GM18508 (cell line): Measurements from ENCODE around the gene UVRAG.
"Not testable (repeated sequence)": the region's sequence is repeated elsewhere in the genome, so short reads cannot be mapped to it uniquely, and the experiment has no call there.

Experiments used
- ATAC-seq: cut with Tn5 transposase; IDR thresholded peaks from one replicate; pipeline ENCODE4 v1.9.1; 2021; ENCODE audit warnings: moderate number of reproducible peaks; ENCODE audit not compliant: insufficient read depth, unreplicated experiment

Gene UVRAG

DNA sequence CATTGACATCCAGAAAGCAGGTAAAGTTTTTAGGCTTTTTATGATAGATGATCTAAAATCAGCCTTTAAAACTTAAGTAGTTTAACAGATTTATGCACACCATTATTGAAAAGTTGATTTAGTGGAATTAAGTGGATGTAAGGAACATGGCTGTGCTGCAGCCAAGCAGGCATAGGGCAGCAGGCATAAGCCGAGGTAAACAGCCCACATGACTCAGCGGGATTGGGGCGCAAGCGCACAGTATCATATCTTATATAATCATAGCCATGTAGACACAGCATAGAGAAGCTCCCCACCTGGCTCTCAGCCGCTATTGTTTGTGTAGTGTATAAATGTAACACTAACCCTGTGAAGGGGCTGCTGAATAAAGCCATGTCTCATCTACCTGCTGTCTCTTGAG is 233.8 kb downstream of the UVRAG start:
- no peak for ATAC-seq

DNA sequence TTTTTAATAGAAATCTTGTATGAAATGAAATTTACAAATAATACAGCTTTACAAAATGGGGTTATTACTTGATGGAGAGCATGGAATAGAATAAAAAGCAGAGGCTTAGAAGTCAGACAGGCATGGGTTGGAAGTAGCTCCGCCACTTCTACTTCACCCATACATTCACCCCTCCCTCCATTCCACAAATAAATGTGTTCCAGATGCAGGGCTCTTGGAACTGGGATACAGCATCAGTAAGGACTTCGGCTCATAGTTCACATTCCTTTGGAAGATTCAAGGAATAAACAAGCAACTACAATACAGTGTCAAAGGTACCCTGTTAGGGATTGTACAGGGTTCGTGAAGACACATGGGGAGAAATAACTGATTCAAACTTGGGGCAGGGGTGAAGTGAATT is 234.5 kb downstream of the UVRAG start:
- ATAC-seq, result no peak

GRCh38 chr11:76051937-76052336 is 236.9 kb downstream of the UVRAG start:
- ATAC-seq, result no peak

DNA sequence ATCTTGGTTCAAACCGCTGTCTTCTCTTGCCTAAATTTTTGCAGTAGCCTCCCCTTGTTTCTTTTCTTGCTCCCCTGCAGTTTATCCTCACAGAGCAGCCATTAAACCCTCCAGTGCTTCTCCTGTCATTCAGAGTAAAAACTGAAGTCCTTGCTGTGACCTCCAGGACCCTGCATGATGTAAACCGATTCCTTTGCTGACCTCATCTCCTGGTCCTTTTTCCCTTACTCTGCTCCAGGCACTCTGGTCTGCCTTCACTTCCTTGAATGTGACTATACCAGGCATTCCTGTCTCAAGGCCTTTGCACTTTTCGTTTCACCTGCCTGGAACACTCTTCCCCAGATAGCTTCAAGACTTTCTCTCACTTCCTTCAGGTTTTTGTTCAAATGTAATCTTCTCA is 239.3 kb downstream of the UVRAG start:
- ATAC-seq, result no peak

- no peak for ATAC-seq
Measured at GRCh38 chr11:76056876-76057275, 241.9 kb downstream of the UVRAG start.

DNA sequence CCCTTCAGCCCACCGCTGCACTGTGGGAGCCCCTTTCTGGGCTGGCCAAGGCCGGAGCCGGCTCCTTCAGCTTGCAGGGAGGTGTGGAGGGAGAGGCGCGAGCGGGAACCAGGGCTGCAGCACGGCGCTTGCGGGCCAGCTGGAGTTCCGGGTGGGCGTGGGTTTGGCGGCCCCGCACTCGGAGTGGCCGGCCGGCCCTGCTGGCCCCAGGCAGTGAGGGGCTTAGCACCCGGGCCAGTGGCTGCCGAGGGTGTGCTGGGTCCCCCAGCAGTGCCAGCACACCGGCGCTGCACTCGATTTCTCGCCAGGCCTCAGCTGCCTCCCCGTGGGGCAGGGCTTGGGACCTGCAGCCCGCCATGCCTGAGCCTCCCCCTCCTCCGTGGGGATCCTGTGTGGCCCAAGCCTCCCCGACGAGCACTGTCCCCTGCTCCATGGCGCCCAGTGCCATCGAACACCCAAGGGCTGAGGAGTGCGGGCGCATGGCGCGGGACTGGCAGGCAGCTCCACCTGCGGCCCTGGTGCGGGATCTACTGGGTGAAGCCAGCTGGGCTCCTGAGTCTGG is 245.5 kb downstream of the UVRAG start:
- ATAC-seq, result not testable (repeated sequence)

GRCh38 chr11:76062733-76063132 is 247.7 kb downstream of the UVRAG start:
- peak; percentile 53 for ATAC-seq

DNA sequence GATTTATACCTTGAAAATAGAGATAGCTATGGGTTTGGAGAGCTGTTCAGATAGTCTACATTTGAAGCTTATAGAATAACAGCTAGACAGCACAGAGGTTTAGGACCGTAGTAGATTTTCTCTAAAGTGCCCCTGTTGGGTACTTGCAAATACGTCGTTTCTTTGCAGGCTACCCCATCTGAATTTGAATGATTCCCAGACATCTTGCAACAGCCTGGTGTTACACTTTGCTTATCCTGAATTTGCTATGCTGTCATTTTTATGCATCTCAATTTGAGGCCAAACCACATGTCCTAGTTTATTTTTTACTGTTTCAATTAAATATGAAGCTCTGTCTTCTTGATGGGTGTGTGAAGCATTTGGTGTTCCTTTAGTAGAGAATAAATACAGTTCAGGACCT is 249.2 kb downstream of the UVRAG start:
- ATAC-seq, result no peak

DNA sequence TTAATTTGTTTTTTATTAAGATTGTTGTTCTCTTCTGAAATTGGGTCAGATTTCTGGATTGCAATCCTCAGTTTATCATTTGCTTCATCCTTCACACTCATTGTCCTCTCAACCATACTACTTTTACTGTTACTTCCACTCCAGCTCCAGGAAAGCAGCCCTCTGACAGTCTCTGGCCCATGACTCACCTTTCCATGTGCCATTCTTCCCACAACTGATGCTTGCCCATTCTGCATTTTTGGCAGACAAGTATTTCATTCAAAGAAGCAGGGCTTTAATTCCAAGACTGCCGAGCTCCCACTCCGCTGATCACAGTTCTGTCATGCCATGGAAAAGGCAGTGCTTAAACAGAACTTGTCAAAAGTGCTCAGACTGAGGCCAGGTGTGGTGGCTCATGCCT is 252.1 kb downstream of the UVRAG start:
- no peak for ATAC-seq

GRCh38 chr11:76069001-76069400 is 254.0 kb downstream of the UVRAG start:
- no peak for ATAC-seq

- no peak for ATAC-seq
Measured at GRCh38 chr11:76071090-76071489, 256.1 kb downstream of the UVRAG start.

DNA sequence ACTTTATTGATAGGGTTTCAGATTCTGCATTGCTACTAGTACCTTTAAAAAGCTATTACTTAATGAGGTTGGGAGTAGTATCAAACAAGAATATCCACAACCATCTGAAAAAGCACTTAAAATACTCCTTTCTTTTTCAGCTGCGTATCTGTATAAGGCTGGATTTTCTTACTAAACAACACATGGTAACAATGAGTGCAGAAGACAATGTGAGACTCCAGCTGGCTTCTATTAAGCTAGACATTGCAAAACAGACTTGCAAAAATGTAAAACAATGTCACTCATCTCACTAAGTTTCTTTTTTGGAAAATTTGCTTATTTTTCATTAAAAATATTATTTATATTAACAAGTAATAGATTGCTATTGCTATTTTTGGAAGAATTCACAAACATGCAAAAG is 258.7 kb downstream of the UVRAG start:
- no peak for ATAC-seq

GRCh38 chr11:76074148-76075095 is 259.4 kb downstream of the UVRAG start:
- ATAC-seq, result no peak

- no peak for ATAC-seq
Measured at GRCh38 chr11:76075716-76076115, 260.7 kb downstream of the UVRAG start.

GRCh38 chr11:76076253-76076652 is 261.2 kb downstream of the UVRAG start:
- not testable (repeated sequence) for ATAC-seq

- no peak for ATAC-seq
Measured at GRCh38 chr11:76076749-76077148, 261.7 kb downstream of the UVRAG start.

GRCh38 chr11:76077575-76078150 is 262.7 kb downstream of the UVRAG start:
- no peak for ATAC-seq

DNA sequence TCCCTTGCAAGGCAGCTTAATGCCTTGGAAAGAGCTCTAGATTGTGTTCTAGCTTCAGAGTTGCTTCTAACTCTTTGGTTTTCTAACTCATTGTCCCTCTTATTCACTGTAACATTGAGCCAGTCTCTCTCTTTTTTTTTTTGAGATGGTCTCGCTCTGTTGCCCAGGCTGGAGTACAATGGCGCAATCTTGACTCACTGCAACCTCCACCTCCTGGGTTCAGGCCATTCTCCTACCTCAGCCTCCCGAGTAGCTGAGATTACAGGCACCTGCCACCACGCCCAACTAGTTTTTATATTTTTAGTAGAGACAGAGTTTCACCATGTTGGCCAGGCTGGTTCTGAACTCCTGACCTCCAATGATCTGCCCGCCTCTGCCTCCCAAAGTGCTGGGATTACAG is 266.1 kb downstream of the UVRAG start:
- not testable (repeated sequence) for ATAC-seq

DNA sequence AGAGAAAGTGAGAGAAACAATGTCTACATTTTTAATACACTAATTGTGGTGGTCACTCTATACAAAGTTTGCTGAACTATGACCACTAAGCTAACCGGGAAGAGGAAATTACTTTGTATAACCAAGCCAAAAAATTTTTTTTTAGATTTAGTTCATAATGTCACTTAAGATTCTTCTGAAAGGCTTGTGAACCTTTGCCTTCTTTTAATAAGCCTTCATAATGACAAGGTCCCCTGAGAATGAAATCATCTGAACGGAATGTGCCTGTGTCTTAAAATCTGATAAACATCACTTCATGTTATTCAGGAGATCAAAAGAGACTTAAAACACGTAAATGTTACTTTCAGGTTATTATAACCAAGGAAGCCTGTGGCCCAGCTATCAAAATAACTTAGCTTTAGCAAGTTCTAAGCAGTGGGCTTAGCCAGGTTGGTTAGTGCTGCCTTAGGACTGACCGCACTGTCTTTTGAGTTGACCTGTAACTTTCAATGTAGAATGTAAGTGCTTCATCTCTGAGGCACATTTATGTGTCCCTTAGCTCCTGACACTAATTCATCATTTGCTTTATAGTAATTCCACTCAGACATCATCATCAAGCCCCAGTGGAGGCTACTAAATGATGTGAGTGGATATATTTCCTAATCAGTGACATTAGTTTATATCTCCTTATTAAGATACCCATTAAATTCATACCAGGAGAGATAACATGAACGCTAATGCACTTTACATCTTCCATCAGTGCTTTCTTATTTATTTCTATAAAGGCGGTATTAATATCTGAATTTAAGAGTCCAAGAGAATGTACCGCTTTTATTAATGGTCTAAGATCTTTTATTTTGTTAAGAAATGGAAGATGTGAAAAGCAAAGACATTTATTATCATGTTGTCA is 268.8 kb downstream of the UVRAG start:
- no peak for ATAC-seq

GRCh38 chr11:76085270-76085669 is 270.3 kb downstream of the UVRAG start:
- ATAC-seq, result no peak
